Measurements from ENCODE around the gene APBA1.

DNA sequence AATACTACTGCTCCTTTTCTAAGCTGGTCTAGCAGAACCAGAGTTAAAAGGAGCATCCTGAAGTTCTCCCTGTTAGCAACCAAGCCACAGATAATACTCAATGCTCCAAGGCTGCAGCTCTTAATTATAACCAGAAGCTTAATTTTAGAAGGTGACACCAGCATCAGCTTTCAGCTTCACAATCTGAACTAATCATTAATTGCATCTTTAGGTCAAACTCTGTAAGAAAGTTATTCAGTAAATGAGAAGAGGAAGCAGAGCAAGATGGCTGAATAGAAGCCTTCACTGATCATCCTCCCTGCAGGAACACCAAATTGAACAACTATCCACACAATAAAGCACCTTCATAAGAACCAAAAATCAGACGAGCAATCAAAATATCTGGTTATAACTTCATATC lies 38.5 kb downstream of the APBA1 start:
- TF ChIP-seq, protein P1, sequence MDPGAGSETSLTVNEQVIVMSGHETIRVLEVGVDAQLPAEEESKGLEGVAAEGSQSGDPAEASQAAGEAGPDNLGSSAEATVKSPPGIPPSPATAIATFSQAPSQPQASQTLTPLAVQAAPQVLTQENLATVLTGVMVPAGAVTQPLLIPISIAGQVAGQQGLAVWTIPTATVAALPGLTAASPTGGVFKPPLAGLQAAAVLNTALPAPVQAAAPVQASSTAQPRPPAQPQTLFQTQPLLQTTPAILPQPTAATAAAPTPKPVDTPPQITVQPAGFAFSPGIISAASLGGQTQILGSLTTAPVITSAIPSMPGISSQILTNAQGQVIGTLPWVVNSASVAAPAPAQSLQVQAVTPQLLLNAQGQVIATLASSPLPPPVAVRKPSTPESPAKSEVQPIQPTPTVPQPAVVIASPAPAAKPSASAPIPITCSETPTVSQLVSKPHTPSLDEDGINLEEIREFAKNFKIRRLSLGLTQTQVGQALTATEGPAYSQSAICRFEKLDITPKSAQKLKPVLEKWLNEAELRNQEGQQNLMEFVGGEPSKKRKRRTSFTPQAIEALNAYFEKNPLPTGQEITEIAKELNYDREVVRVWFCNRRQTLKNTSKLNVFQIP (CRISPR knock-in tag; IDR thresholded peaks at IDR 0.05; ENCODE audit: borderline replicate concordance, low read depth): no peak
- TF ChIP-seq RARB (CRISPR knock-in tag; IDR thresholded peaks at IDR 0.05) (no peak), ARNTL (CRISPR knock-in tag; IDR thresholded peaks at IDR 0.05; ENCODE audit: borderline replicate concordance, low read depth) (no peak), TCF4 (CRISPR knock-in tag; IDR thresholded peaks at IDR 0.05; ENCODE audit: borderline replicate concordance) (no peak), TOX (CRISPR knock-in tag; IDR thresholded peaks at IDR 0.05; ENCODE audit: borderline replicate concordance) (no peak), GLIS3 (CRISPR knock-in tag; IDR thresholded peaks at IDR 0.05) (no peak), ZNF70 (CRISPR knock-in tag; IDR thresholded peaks at IDR 0.05) (no peak)
- TF ChIP-seq, protein P2, sequence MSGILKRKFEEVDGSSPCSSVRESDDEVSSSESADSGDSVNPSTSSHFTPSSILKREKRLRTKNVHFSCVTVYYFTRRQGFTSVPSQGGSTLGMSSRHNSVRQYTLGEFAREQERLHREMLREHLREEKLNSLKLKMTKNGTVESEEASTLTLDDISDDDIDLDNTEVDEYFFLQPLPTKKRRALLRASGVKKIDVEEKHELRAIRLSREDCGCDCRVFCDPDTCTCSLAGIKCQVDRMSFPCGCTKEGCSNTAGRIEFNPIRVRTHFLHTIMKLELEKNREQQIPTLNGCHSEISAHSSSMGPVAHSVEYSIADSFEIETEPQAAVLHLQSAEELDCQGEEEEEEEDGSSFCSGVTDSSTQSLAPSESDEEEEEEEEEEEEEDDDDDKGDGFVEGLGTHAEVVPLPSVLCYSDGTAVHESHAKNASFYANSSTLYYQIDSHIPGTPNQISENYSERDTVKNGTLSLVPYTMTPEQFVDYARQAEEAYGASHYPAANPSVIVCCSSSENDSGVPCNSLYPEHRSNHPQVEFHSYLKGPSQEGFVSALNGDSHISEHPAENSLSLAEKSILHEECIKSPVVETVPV (CRISPR knock-in tag; IDR thresholded peaks at IDR 0.05): no peak
- TF ChIP-seq, protein P3, sequence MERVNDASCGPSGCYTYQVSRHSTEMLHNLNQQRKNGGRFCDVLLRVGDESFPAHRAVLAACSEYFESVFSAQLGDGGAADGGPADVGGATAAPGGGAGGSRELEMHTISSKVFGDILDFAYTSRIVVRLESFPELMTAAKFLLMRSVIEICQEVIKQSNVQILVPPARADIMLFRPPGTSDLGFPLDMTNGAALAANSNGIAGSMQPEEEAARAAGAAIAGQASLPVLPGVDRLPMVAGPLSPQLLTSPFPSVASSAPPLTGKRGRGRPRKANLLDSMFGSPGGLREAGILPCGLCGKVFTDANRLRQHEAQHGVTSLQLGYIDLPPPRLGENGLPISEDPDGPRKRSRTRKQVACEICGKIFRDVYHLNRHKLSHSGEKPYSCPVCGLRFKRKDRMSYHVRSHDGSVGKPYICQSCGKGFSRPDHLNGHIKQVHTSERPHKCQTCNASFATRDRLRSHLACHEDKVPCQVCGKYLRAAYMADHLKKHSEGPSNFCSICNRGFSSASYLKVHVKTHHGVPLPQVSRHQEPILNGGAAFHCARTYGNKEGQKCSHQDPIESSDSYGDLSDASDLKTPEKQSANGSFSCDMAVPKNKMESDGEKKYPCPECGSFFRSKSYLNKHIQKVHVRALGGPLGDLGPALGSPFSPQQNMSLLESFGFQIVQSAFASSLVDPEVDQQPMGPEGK (CRISPR knock-in tag; IDR thresholded peaks at IDR 0.05; ENCODE audit: borderline replicate concordance): no peak
- TF ChIP-seq, protein P4, sequence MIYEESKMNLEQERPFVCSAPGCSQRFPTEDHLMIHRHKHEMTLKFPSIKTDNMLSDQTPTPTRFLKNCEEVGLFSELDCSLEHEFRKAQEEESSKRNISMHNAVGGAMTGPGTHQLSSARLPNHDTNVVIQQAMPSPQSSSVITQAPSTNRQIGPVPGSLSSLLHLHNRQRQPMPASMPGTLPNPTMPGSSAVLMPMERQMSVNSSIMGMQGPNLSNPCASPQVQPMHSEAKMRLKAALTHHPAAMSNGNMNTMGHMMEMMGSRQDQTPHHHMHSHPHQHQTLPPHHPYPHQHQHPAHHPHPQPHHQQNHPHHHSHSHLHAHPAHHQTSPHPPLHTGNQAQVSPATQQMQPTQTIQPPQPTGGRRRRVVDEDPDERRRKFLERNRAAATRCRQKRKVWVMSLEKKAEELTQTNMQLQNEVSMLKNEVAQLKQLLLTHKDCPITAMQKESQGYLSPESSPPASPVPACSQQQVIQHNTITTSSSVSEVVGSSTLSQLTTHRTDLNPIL (CRISPR knock-in tag; IDR thresholded peaks at IDR 0.05; ENCODE audit: low read depth): no peak

Measured in SK-N-SH treated with all-trans-retinoic acid at 6 μM for 48 hours (cell line).